GM23338 (cell line): ENCODE data around the gene TAOK2.

ENCODE experiments used
- CREB1 ChIP-seq: fragments of 250-450 bp; sonication (Bioruptor Pico); IDR thresholded peaks from 2 replicates; pipeline ENCODE4 v1.5.0; 2020; ENCODE audit warnings: low read depth, mild to moderate bottlenecking, moderate library complexity
- CTCF ChIP-seq, 2 experiments: fragments of 200-600 bp in 1 of 2; sonication (generic) in 1 of 2; conservative IDR thresholded peaks; 2 replicates each; pipeline versions ENCODE4 v1.5.1 to v1.6.1; 2016 to 2017; ENCODE audit warnings: antibody characterized with exemption in 2 of 2, low read depth in 2 of 2, mild to moderate bottlenecking in 2 of 2, moderate library complexity in 1 of 2
- ETS1 ChIP-seq: IDR thresholded peaks from 2 replicates; pipeline ENCODE4 v1.6.1; 2016; ENCODE audit warnings: antibody characterized with exemption
- EZH2 ChIP-seq: fragments of 200-600 bp; sonication (generic); IDR thresholded peaks from one replicate; pipeline ENCODE4 v1.8.0; 2017; ENCODE audit warnings: antibody characterized with exemption, mild to moderate bottlenecking, low read depth; ENCODE audit not compliant: unreplicated experiment
- EZH2phosphoT487 ChIP-seq: fragments of 200-600 bp; sonication (generic); IDR thresholded peaks from one replicate; pipeline ENCODE4 v1.8.1; 2018; ENCODE audit warnings: antibody characterized with exemption; ENCODE audit not compliant: unreplicated experiment
- JUNB ChIP-seq: IDR thresholded peaks from one replicate; pipeline ENCODE4 v1.6.1; 2016; ENCODE audit warnings: antibody characterized with exemption; ENCODE audit not compliant: unreplicated experiment
- POLR2AphosphoS5 ChIP-seq: IDR thresholded peaks from 2 replicates; pipeline ENCODE4 v1.6.1; 2016; ENCODE audit warnings: antibody characterized with exemption, low read depth
- REST ChIP-seq: IDR thresholded peaks from one replicate; pipeline ENCODE4 v1.6.1; 2018; ENCODE audit warnings: antibody characterized with exemption; ENCODE audit not compliant: unreplicated experiment
- STAT1 ChIP-seq: IDR thresholded peaks from one replicate; pipeline ENCODE4 v1.6.1; 2016; ENCODE audit warnings: antibody characterized with exemption; ENCODE audit not compliant: unreplicated experiment
- ZNF331 ChIP-seq: fragments of 250-450 bp; sonication (Bioruptor Pico); IDR thresholded peaks from 2 replicates; pipeline ENCODE4 v1.5.0; 2020; ENCODE audit warnings: low read depth, mild to moderate bottlenecking, moderate library complexity
- ZNF462 ChIP-seq: fragments of 250-450 bp; sonication (Bioruptor Pico); IDR thresholded peaks from 2 replicates; pipeline ENCODE4 v1.5.0; 2020; ENCODE audit warnings: mild to moderate bottlenecking, moderate library complexity

GRCh38 chr16:29947897-29948296 is 25.8 kb upstream of the TAOK2 start:
- TF ChIP-seq CTCF (conservative IDR thresholded peaks at IDR 0.05; ENCODE audit: low read depth in 2 of 2) (no peak), REST (no peak), EZH2 (no peak), POLR2AphosphoS5 (no peak), ZNF462 (CRISPR knock-in tag) (no peak), CREB1 (CRISPR knock-in tag) (no peak), STAT1 (no peak), EZH2phosphoT487 (no peak), ETS1 (no peak), JUNB (no peak), ZNF331 (CRISPR knock-in tag) (no peak)
